HCT116 (cell line): ENCODE measurements around the gene NAMPT.

Experiments
- EZH2 ChIP-seq: fragments of 200-600 bp; sonication (generic); IDR thresholded peaks from 2 replicates; pipeline ENCODE4 v1.6.1; 2017; ENCODE audit warnings: antibody characterized with exemption, mixed run types
- FOSL1 ChIP-seq: IDR thresholded peaks from 2 replicates; pipeline ENCODE4 v1.6.1; 2012; ENCODE audit warnings: low read depth
- POLR2A ChIP-seq: IDR thresholded peaks from 2 replicates; pipeline ENCODE4 v1.7.0; 2011; ENCODE audit warnings: borderline replicate concordance; ENCODE audit not compliant: insufficient read depth, insufficient read length; ENCODE audit errors: extremely low read depth
- ZNF274 ChIP-seq: fragments of 200-500 bp; sonication (Bioruptor generic); IDR thresholded peaks from 2 replicates; pipeline ENCODE4 v1.6.1; 2014; ENCODE audit warnings: mild to moderate bottlenecking, low read depth, low read length, inconsistent platforms

GRCh38 chr7:106273009-106273668 lies 11.6 kb downstream of the NAMPT start:
- TF ChIP-seq POLR2A (no peak), FOSL1 (no peak), ZNF274 (no peak), EZH2 (no peak)
